GM21723 (cell line): Measurements from ENCODE around the gene CD9.
A peak's percentile ranks its signal among the peaks of the same experiment; 100 is the strongest.

Experiments used
- ATAC-seq: cut with Tn5 transposase; IDR thresholded peaks from one replicate; pipeline ENCODE4 v1.9.1; 2021; ENCODE audit warnings: mild to moderate bottlenecking, moderate library complexity; ENCODE audit not compliant: unreplicated experiment

Gene CD9

GRCh38 chr12:6235906-6236640 is 35.9 kb downstream of the CD9 start:
- no peak for ATAC-seq

GRCh38 chr12:6236641-6236940 is 36.4 kb downstream of the CD9 start:
- no peak for ATAC-seq

DNA sequence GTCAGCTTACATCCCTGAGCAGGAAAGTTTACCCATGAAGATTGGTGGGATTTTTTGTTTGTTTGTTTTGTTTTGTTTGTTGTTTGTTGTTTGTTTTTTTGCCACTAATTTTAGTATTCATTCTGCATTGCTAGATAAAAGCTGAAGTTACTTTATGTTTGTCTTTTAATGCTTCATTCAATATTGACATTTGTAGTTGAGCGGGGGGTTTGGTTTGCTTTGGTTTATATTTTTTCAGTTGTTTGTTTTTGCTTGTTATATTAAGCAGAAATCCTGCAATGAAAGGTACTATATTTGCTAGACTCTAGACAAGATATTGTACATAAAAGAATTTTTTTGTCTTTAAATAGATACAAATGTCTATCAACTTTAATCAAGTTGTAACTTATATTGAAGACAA is 37.6 kb downstream of the CD9 start:
- no peak for ATAC-seq

GRCh38 chr12:6238875-6239274 is 38.7 kb downstream of the CD9 start:
- ATAC-seq = no peak

- ATAC-seq = no peak
Observed at GRCh38 chr12:6241495-6241894, 41.3 kb downstream of the CD9 start.

GRCh38 chr12:6249580-6249979 is 49.4 kb downstream of the CD9 start:
- ATAC-seq = no peak

GRCh38 chr12:6250343-6250742 is 50.1 kb downstream of the CD9 start:
- no peak for ATAC-seq

DNA sequence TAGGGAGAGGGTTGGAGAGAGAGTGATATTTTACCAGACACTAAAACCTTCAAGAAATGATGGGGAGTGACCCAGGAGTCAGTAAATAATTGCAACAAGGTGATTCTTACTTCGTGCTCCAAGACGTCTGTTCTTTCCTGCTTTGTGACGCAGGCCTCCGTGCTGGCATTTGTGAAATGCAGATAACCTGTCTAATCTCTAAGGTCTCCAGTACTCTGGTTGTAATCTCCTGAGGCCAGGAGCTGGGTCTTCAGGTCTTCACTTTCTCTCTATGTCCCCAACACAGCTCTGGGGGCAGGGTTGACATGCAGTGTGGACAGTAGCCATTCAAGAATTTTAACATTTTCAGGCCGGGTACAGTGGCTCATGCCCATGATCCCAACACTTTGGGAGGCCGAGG is 53.1 kb downstream of the CD9 start:
- ATAC-seq = no peak

DNA sequence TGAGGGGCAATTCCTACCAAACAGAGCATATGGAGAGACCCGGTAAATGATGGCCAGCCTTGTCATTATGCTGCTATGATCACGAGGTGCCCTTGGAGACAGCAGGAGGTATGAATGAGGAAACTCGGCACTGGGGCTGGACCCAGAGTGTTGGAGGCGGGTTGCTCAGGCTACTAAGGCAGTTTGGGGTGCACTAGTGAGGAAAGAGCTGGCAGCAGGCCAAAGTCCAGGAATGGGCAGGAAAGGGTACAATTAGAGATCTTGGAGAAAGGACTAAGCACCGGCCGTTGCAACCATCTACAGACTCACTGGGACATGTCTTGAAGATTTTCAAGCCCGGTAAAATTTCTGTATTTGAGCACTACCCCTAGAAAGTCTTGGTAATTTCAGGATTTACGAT is 54.3 kb downstream of the CD9 start:
- no peak for ATAC-seq

DNA sequence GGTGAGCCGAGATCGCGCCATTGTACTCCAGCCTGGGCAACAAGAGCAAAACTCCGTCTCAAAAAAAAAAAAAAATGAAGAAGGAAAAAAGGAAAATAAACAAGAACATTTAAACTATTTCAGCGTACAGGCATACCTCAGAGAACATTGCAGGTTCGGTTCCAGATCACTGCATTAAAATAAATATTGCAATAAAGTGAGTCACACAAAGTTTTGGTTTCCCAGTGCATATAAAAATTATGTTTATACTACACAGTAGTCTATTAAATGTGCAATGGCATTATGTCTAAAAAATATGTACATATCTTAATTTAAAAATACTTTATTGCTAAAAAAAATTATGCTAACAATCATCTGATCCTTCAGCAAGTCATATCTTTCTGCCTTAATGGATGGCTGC is 56.8 kb downstream of the CD9 start:
- no peak for ATAC-seq

GRCh38 chr12:6262211-6262610 is 62.0 kb downstream of the CD9 start:
- ATAC-seq = no peak

DNA sequence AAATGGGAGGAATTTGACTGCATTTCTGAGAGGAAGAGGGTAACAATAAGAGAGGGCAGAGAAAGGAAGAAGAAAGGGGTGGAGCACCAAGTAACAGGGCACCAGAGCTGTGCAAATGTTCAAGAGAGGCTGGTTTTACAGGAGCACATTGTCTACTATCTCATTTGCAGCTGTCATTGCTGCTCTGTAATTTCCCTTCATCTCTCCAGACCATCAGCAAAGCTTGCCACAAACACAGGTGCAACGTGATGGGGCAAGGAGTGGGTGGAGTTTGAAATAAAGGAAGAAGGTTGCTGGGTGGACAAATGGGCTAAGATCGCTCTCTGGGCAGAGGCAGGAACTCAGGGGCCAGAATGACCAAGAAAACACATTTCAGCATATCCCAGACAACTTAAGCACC is 62.4 kb downstream of the CD9 start:
- no peak for ATAC-seq

- ATAC-seq = no peak
Observed at GRCh38 chr12:6263931-6264330, 63.7 kb downstream of the CD9 start.

DNA sequence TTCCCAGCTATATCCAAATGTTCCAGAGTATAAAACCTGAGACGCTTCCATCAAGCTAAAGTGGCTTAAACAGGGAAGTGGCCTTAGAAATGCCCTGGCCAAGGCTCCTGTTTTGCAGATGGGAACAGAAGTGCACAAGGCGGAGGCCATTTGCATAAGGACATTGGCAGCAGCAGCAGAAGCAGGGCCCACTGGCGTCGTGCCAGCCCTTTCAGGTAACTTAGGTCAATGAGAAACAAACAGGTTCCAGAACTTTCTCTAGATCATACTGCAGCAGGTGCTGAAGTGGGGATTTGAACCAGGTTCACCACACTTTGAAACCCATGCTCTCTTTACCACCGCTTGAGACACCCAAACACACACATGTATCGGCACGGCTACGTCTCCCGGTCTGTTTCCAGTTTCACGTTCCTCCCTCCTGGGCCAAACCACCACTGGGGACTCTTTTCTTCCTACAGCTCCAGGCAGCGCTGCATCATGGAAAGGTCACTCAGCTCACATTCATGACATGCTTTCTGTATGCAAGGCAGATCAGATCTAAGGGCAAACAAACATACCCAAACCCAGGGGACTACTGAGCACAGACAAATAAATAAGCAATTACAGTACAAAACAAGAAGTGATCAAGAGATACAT is 64.3 kb downstream of the CD9 start:
- ATAC-seq = no peak

GRCh38 chr12:6265038-6265405 is 64.8 kb downstream of the CD9 start:
- ATAC-seq = no peak

DNA sequence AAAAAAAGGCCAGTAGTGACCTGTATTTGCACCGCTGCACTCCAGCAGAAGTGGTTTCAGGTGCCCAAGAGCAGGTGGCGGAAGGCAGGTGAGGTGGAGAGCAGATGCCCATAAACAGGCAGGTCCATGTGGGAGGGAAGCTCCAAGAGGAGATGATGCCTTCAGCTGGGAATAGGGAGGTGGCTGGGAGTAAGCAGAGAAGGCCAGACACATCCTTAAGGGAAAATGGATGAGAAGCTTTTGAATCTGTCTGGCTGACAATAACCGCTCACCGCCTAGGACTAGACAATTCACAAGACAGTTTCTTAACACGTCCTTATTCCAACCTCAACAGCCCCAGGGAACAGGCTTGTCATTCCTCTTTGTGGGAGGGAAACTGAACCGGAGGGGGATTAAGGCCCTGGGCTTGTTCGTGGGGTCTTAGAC is 66.4 kb downstream of the CD9 start:
- ATAC-seq = no peak

- no peak for ATAC-seq
Observed at GRCh38 chr12:6266971-6267721, 66.9 kb downstream of the CD9 start.

DNA sequence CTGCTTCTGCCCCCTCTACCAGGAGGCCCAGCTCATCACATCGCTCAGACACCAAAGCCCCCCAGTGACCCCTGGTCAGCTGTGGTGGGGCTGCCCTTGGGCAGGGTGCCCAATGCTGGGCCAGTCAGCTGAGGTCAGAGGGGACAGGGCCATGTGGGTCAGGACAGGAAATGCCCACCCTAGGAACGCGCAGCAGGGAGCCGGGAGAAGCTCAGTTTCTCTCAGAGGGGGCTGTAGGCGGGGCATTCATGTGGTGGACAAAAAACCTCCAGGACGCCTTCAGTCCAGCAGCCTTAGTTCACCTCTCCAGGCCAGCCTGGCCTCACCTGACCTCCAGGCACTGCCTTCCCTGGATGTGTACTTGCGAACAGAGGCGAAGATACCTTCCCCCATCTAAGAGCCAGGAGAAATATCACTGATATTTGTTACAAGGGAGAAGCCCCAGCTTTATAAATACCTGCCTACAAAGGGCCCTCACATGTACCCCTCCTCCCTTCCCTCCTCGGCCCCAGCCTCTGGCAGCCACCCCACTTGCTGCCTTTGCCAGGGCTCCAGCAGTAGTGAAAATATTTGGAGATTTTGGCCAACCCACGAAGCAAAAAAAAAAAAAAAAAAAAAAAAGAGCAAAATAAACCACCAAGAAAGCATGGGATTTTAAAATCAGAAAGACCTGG is 68.4 kb downstream of the CD9 start:
- no peak for ATAC-seq

DNA sequence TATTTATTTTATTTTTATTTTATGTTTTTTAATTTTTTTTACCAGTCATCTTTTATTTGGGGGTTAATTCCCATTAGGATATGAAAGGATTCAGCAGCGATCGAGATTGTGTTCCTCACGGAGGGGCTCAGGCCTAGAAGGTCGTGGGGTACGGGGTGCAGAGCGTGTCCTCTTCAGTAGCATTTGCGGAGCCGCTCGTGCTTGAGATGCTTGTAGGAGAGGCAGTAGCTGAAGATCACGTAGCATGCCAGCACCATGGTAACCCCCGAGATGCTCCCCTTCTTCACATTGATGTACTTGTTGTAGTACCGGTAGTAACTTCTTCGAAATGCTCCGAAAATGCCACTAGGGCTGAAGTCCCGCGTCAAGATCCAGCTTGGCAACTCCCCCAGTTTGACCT is 69.8 kb downstream of the CD9 start:
- no peak for ATAC-seq

DNA sequence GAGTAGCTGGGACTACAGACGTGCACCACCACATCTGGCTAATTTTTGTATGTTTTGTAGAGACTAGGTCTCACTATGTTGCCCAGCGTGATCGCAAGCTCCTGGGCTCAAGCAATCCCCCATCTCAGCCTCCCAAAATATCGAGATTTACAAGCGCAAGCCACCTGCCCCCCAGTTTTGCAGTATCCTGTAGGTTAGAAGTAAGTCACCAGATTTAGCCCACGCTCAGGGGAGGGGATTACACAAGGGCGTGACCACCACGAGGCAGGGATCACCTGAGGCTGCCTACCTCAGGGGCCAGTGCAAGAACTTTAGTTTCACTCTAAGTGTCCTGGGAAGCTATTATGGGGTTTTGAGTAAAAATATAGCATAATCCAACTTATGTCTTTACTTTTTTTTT is 71.1 kb downstream of the CD9 start:
- no peak for ATAC-seq

GRCh38 chr12:6272300-6273204 is 72.4 kb downstream of the CD9 start:
- peak; percentile 51 for ATAC-seq
